ENCODE measurements around the gene VWA8. TPM values are rescaled to one million over a fixed set of nuclear protein-coding genes. Genes with fewer than 3 reads are reported as not detected.

VWA8 gene
- total and polyA plus RNA-seq, 2 of the 8 experiments (the other 6 are each of a cell fraction or from before 2014, with no cell fraction given) = 5.9 to 19.6 TPM

- TF ChIP-seq CTCF (IDR thresholded peaks at IDR 0.05; ENCODE audit: control extremely low read depth in 1 of 3, insufficient read depth in 1 of 3, low read depth in 1 of 3, low read length in 3 of 3) (no peak), RFX5 (IDR thresholded peaks at IDR 0.05; ENCODE audit: borderline replicate concordance, low read depth, low read length) (no peak), POLR2A (IDR thresholded peaks at IDR 0.05; ENCODE audit: control extremely low read depth in 1 of 2, low read depth in 2 of 2, low read length in 2 of 2) (no peak)
These were observed 401.9 kb downstream of the VWA8 start (continued) for GRCh38 chr13:41558781-41559560.
